Posterior cingulate gyrus (tissue), 11 donors: ENCODE results near the gene NBEAL2.
"Not testable (repeated sequence)": the region's sequence is repeated elsewhere in the genome, so short reads cannot be mapped to it uniquely, and the experiment has no call there.

ENCODE experiments used
- DNase-seq, 10 donors: peaks; one replicate each; pipeline versions ENCODE4 v3.0.0 to v3.0.0-alpha.2; 2020 to 2021; ENCODE audit warnings: mixed read lengths in 3 of 10
- intact Hi-C: fragments of 100-400 bp; cut with DNase I; formaldehyde crosslinking; loops from one replicate; pipeline ENCODE4 v1.15.1; 2023

Gene NBEAL2

DNA sequence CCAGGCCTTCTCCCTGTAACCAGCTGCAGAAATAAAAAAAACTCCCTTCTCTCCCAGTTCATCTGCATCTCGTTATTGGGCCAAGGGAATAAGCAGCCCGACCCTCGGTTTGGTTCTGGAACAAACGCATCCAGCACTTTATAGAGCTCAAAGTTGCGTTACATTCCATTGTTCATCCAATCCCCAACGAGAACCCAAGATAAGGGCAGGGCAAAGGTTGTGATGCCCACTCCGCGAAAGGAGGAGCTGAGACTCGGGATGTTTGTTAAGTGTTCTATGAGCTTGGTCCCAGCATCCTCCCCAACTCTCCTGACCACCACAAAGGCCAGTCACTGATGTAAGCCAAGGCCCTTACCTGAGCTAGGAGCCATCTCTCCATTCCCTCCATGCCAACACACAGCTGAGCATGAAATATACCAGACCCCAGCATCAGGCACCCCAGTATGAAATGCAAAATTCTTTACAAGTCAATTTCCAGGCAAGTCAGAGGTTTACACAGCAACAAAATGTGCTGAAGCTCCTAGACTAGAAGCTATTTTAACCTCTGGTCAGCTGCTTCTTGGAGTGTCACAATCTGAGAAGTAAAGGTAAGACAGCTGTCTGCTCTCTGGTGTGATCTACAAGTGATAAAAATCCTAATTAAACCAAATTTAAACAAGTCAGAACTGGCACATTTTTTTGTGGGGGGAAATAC lies 20.9 kb upstream of the NBEAL2 start:
- peak in 2 of 10 donors; percentile 16 to 19 for DNase-seq
- intact Hi-C loops, result no loop called here

DNA sequence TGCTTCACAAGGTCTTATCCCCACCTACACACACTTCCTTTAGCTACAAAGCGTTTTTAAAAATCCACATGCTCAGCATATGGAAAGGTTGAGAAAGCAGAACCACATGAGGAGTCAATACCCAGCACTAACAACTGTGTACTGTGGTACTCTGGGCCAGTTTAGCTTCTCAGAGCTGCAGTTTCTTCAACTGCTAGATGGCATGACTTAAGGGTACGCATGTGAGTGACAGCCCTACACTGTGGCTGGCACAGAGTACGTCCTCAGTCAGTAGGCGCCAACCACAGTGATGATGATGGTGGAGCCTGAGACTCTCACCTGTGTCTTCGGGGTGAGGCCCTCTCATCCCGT lies 20.3 kb upstream of the NBEAL2 start:
- DNase-seq, result peak in 1 of 10 donors; percentile 3
- intact Hi-C loops, result no loop called here

DNA sequence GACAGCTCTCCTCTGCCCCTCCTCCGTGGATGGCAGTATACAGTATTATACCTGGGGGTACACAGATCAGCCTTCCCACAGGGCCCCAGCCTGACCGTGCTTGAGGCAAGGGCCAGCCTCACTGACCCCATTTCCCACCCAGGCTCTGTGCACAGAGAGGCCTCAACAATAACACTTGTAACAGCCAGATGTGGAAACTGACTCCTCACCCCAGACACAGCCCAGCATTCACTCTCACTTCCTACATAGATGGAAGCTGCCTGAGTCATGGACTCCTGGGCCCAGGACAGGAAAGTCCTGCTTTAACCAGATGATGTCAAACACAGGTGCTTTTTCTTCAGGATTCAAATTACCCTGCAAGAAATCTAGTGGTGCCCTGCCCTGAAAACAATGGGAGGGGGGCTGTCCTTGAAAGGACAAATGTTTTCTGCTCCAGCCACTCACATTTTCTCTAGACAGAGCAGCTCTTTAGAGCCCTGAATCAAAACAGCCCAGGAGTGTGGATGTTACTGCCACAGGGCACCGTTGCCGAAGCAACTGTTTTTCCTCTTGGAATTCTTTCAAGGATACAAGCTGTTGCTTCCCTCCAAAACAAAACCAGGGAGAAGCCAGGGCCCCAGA lies 19.3 kb upstream of the NBEAL2 start:
- peak in 3 of 10 donors; percentile 20 to 54 (median 53) for DNase-seq
- intact Hi-C loops, result no loop called here

DNA sequence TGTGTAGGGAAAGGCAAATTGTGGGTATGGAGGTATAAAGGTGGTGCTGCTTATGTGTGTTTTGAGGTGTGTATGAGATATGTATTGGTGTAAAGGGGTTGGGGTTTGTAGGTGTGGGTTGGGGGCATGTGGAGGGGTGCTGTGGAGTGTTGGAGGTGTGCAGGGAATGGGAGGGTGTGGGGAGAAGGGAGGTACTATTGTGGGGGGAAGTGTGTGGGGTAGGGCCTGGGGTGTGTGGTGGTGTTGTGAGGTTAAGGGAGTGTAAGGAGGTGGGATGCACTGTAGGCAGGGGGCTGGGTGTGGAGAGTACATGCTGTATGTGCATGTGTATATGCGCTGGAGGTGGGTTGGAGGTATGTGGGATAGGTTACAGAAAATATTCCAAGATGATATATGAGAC lies 18.6 kb upstream of the NBEAL2 start:
- DNase-seq, result peak in 2 of 10 donors; percentile 9 to 14
- intact Hi-C loops, result no loop called here

DNA sequence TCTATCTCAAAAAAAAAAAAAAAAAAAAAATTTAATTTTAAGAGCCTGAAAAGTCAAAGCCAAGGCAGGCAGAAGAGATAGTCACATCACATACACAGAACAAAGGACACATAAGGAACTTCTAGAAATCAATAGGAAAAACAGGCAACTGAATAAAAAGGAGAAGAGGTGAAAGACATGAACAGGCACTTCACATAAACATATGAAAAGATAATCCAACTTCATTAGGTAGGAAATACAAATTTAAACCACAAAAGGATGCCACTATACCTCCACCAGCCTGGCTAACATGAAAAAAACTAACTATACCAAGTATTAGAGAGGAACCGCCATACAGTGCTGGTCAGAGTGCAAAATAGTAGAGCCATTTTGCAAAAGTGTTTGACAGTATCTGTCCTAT lies 17.0 kb upstream of the NBEAL2 start:
- DNase-seq, result no peak
- intact Hi-C loops, result no loop called here

DNA sequence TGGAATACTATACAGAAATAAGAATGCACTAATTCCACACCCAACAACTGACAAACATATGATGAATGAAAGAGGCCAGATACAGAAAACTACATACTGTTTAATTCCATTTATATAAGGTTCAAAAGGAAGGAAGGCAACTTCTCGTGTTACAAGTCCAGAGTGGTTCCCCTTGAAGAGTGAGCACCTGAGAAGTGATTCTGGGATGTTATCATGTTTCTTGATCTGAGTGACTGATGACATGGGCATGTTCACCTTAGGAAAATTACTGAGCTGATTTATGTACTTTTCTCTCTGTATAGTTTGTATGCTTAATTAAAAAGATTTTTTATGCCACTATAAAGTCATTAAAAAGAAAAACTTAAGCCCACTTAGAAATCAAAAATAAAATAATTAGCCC lies 16.5 kb upstream of the NBEAL2 start:
- intact Hi-C loops, result no loop called here
- DNase-seq, result no peak

DNA sequence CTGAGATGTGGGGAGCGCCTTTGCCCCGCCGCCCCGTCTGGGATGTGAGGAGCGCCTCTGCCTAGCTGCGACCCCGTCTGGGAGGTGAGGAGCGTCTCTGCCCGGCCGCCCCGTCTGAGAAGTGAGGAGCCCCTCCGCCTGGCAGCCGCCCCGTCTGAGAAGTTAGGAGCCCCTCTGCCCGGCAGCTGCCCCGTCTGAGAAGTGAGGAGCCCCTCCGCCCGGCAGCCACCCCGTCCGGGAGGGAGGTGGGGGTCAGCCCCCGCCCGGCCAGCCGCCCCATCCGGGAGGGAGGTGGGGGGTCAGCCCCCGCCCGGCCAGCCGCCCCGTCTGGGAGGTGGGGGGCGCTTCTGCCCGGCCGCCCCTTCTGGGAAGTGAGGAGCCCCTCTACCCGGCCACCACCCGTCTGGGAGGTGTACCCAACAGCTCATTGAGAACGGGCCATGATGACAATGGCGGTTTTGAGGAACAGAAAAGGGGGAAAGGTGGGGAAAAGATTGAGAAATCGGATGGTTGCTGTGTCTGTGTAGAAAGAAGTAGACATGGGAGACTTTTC lies 15.4 kb upstream of the NBEAL2 start:
- DNase-seq, result peak in 3 of 10 donors; percentile 16 to 45 (median 26)
- intact Hi-C loops, result not testable (repeated sequence)

DNA sequence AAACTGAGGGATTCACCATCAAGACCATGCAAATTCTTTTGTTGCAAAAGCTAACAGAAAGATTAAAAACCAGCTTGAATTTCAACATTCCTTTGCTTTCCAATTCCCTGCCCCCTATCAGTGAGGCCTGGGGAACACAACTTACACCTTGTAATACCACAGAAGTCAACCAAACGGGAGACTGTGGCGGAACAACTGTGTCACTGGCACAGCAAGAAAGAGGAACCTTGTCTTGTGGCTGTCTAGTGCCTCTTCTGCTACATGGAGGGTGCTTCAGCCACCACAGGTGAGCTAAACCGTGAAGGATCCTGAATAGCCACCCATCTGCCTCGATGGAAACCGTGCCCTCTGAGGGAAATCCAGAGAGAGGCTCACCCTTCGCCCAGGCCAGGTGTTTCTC lies 14.3 kb upstream of the NBEAL2 start:
- intact Hi-C loops, result no loop called here
- peak in 2 of 10 donors; percentile 53 to 54 for DNase-seq

DNA sequence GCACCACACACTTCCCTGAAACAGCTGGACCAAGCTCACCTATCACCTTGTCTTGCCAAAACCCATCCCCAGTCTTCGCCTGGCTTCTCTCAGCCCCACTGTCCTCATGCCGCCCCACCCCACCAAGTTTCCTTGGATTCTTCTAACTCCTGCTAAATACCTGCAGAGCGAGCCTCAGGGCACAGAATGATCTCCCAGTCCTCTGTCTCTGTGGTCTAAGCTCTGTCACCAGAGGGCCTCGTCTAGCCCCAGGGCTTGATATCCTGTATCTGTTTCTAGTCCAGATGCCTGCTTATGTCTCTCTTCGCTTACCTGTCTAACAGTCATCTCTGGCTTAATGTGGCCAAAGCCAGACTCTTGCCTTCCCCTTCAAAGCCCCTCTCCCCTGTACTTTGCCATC lies 12.7 kb upstream of the NBEAL2 start:
- DNase-seq, result peak in 1 of 10 donors; percentile 39
- intact Hi-C loops, result no loop called here

DNA sequence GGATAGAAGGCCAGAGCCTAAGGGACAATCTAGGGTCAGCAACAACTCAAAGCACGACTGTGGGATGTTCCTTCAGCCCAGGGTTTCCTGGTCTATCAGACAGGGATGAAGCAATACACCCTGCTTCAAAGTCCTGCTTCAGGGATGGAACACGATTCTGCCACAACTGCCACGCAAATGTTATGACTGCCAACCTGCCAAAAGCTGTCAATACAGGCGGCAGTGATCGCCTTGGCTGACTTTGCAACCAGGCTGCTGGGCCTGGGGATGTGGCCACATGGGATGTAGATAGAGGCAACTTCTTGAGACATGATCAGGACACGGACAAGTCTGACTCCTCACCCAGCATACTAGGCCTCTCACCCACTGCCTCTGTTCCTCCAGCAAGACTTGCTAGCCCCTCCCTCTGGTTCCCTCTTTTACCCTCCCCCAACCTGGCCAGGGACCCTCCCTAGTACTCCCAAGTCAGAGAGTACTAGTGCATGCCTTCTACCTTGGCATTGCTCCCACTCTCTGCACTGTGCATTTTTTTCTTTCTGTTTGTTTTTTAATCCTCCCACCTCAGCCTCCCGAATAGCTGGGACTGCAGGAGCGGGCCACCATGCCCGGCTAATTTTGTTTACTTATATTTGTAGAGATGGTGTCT lies 10.6 kb upstream of the NBEAL2 start:
- DNase-seq, result peak in 3 of 10 donors; percentile 44 to 51 (median 48)
- intact Hi-C loops, result no loop called here

DNA sequence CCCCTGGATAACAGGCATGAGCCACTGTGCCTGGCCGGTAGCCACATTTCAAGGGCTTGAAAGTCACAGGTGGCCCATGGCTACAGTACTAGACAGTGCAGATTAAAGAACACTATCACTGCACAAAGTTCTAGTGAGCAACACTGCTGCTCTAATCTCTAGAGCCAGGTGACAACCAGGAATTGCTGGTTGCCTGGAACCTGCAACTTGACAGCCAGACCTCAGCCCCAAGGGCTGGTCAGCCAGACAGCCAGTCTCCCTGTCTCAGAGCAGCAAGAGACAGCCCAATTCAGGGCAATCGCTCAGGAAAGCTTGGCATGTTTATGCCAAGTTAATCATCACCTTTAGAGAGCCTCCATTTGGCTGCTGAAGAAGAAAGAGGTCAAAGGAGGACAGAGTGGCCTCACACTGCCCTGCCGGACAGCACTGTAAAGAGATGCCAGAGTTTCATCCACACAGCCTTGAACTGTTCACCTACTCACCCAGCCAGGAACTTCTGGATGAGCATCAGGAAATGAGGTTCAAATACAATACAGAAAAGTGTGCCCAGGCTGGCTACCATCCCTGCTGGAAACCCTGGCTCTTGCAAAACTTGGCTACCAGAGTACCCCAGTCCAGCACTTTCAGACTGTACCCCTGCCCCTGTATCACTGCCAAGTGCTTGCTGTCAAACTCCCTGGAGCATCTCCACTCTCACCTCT lies 8.9 kb upstream of the NBEAL2 start:
- intact Hi-C loops, result no loop called here
- DNase-seq, result peak in 2 of 10 donors; percentile 24 to 25

DNA sequence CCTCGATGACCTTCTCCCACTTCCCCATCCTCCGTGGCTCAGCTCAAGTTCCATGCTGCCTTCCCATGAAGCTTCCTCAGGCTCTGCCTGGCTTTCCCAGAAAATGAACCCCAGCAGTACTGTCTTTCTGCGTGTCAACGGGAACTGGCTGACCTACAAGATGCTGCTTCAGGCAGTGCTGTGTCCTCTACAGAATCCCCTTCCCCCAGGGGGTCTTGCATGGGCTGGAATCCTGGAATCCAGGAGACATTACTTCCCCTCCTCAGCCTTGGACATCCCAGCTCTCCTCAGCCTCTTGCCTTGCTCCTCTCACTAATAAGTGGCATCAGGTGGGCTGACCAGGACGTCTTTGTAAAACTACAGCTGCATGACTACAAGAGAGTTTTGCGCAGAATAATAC lies 8.3 kb upstream of the NBEAL2 start:
- intact Hi-C loops, result no loop called here
- DNase-seq, result peak in 3 of 10 donors; percentile 36 to 49 (median 47)

DNA sequence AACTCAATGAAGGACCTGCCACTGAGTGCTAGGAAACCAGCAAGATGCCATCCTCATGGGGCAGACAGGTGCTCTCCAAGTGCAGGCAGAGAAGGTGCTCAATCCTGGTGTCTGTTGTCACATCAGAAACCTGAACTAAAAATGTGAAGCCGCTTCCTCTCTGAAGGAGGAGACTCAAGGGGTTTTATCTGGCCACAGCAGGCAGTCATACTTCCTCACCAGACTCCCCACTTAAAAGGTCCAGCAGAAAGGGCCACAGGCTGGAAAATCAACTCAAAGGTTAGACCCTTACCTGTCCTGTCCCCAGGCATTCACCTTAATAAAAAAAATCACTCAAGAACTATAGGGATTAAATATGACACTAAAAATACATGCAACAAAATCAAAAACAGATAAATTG lies 7.7 kb upstream of the NBEAL2 start:
- intact Hi-C loops, result no loop called here
- DNase-seq, result peak in 1 of 10 donors; percentile 33

DNA sequence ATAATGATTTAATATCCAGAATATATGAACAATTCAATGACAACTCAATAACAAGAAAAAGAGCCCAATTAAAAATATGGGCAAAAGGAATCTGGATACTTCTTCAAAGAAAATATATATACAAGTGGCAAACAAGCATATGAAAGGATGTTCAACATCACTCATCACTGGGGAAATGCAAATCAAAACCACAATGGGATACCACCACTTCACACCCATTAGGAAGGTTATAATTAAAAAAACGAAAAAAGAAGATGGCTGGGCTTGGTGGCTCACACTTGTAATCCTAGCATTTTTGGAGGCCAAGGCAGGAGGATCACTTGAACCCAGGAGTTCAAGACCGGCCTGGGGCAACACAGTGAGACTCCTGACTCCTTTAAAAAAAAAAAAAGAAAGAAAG lies 7.1 kb upstream of the NBEAL2 start:
- peak in 1 of 10 donors; percentile 29 for DNase-seq
- intact Hi-C loops, result no loop called here

DNA sequence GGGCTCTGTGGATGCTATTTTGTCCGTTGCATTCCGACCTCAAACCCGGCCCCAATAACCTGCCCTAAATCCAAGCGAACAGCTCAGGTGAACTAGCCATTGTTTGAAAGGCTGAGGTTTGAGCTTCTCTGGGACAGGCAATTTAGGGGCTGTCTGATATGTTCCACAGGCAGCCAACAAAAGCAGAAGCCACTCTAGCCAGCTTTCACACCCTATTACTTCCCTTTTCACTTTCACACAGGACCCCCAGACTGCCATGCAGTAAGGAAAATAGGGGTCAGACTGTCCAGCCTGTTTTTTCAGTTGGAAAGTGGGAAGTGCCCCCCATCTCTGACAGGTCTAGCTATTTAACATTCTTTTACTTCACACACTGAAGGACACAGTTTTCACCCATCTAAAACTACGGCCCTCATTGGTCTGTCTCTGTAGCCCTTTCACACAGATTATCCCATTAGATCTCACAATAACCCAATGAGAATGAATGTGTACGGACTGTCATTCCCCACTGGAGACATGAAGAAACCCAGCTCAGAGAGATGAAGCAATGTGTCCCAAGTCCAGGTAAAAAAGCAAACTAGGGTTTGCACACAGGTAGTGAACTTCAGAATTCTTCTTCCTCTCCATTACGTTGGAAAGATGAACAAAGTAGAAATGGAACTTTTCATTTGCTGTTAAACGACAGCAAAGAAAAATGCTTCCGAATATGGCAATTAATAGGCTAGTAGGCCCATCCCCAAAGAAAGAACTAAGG lies 4.9 kb upstream of the NBEAL2 start:
- intact Hi-C loops, result loop anchor here (5.0 kb wide), 1 partner anchor 308 kb away; the partner anchor contains the start of genes KIF9 and KLHL18
- DNase-seq, result no peak

DNA sequence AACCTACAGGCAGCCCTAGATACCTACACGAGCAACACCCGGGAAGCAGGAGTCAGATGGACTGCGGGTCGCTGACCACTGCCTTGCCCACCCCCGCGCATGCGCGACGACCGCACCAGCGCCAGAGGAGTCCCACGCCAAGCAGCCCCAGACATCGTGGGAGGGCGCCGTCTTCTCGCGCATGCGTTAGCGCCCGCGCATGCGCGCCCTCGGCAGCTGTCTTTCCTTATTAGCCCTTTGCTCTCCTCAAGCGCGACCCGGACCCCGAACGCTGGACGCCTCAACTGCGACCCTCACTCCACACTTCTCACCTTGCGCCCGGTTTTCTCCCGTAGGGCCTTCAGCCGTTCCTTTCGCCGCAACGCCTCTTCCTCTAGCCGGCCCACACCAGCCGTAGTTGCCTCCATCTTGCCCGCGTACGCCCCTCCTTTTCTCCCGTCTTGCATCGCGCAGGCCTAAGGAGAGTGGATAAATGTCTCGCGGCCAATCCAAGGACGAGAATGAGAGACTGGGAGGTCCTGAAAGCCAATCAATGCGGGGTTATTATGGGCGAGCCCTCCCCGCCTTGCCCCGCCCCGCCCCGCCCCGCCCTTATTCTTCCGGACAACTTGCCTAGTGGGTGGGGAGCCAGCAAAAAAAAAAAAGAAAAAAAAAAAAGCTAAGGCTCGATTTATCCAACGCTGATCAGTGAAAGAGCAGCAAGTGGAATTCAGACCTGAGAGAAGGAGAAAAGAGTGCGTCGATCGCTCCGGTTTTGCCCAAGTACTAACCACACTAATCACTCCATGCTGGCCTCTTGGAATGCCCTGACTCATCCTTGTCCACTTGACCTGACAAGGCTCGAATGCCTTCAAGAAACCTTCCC lies 2.9 kb upstream of the NBEAL2 start, which contains the start of gene CCDC12:
Gene CCDC12, minus strand, starts transcription at position 420 of the 865 bp plus-strand sequence. Its CDS starts 13 bp downstream, at position 407.
- DNase-seq, result peak; percentile 91 to 99 (median 96)
- intact Hi-C loops, result loop anchor here (1.0 to 5.0 kb wide), 3 partner anchors 33 to 306 kb away; partner anchors contain the start of genes KIF9, KLHL18 and SETD2

DNA sequence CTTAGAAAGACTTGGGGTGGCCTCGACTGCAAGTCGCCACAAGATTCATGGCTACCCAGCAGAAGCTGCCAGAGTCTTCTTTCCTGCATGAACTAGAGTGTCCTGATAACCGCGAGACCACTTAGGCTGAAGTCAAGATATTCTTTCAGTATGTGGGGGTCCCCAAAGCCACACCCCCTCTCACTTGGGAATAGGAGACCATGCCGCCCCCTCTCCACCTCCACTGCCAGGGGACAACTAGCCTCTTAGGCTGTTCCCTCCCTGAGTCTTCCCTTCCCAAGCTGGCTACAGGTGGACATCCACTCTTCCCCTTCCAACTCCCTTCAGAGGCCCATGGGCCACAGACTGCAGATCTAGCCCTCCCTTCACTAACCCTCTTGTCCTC lies 1.7 kb upstream of the NBEAL2 start:
- peak in 3 of 10 donors; percentile 14 to 29 (median 16) for DNase-seq
- intact Hi-C loops, result loop anchor here (2.0 to 5.0 kb wide), 2 partner anchors 187 to 304 kb away; partner anchors contain the start of genes KIF9, KLHL18 and SETD2

DNA sequence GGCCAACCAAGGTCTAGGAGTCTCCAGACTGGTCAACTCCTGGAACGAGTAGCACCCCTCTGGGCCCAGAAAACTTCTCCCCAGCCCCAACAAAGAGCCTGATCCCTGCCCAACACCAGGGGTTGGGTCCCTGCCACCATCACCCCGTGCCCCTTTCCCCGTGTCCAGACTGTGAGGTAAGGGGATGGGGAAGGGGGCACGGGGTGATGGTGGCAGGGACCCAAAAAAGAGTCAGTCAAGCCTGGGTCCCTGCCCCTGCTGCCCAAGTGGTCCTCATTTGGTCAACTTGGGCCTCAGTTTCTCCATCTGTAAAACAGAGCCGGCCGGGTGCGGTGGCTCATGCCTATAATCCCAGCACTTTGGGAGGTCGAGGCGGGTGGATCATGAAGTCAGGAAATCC lies 1.1 kb upstream of the NBEAL2 start:
- DNase-seq, result peak in 3 of 10 donors; percentile 44 to 77 (median 58)
- intact Hi-C loops, result loop anchor here (5.0 kb wide), 1 partner anchor 304 kb away; the partner anchor contains the start of genes KIF9 and KLHL18
